ENCODE measurements around the gene GSTA4.
A peak's percentile ranks its signal among the peaks of the same experiment; 100 is the strongest.
"Not testable (repeated sequence)": the region's sequence is repeated elsewhere in the genome, so short reads cannot be mapped to it uniquely, and the experiment has no call there.

GSTA4 gene

DNA sequence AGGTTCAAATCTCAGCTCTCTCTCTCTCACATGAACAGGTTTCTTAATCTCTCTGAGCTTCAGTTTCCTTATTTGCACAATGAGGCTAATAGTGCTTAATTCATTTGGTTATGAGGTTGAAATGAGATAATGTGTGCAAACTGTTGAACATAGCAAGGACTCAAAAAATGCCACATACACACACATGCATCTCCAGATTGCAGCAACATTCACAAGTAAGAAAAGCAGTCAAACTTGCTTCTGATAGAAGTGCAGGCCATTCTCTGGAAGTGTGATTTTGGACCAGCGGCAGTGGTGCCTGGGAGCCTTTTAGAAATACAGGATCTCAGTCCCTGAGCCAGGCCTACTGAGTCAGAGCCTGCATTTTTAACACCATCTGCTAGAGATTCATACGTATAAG is 25.7 kb downstream of the GSTA4 start:
- DNase-seq: no peak

DNA sequence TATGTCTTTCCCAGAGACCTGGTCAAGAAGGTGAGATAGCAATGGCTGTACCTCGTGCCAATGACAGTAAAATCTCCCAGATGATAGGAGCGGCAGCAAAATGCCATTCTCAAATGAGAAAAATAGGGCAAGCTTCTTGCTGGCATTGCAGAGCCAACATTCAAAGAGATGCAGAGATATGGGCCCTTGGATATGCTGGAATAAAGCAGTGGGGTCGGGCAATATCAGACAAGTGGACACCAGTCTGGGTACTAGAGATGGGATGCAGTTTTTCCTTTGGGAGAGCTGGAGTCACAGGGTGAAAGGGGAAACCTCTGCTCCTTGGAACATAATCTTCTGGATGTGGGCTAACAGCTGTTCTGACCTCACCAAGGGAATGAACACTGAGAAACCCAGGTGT is 29.0 kb downstream of the GSTA4 start:
- no peak for DNase-seq

DNA sequence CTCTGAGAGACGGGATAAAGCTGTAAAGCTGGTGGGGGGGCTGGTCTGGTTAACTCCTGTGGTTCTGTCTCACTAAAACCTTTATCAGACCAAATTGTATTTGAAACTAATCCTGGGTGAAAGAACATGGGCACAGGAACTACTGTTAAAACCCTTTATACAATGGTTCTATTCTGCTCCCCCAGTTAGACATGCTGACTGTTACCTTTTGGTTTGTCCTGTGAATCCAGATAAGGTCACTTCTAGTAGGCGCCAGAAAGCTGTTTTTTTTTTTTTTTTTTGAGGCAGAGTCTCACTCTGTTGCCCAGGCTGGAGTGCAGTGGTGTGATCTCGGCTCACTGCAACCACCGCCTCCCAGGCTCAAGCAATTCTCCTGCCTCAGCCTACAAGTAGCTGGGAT is 29.7 kb downstream of the GSTA4 start:
- no peak for DNase-seq

DNA sequence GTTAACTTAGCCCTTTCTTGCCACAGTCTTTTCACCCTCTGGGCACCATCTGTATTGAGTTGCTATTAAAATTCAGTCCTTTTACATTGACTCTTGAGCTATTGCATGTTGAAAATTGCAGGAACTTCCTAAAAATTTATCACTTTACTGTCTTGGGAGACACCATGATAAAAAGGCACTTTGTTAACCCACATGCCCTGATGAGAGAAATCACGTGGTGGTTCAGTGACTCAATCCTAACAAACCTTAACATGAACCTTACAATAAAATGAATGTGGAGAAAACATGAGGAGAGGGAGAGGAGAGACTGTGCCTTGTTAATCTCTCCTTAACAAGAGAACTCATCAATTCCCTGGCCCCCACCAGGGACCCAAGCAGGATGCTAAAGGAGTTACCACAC is 30.8 kb downstream of the GSTA4 start:
- DNase-seq: no peak

- no peak for DNase-seq
These were observed 32.4 kb downstream of the GSTA4 start for GRCh38 chr6:52962701-52963100.

- DNase-seq: not testable (repeated sequence)
These were observed 34.1 kb downstream of the GSTA4 start for GRCh38 chr6:52961022-52961421.

- not testable (repeated sequence) for DNase-seq
These were observed 34.9 kb downstream of the GSTA4 start for GRCh38 chr6:52960211-52960610.

GRCh38 chr6:52958546-52959255 is 36.4 kb downstream of the GSTA4 start:
- no peak for DNase-seq

GRCh38 chr6:52955871-52956270 is 39.2 kb downstream of the GSTA4 start:
- no peak for DNase-seq

- no peak for DNase-seq
These were observed 40.9 kb downstream of the GSTA4 start for GRCh38 chr6:52953911-52954839.

- DNase-seq: no peak
These were observed 48.8 kb downstream of the GSTA4 start for GRCh38 chr6:52946306-52946705.

- DNase-seq: not testable (repeated sequence)
These were observed 52.3 kb downstream of the GSTA4 start for GRCh38 chr6:52942821-52943220.

- no peak for DNase-seq
These were observed 52.9 kb downstream of the GSTA4 start for GRCh38 chr6:52942221-52942620.

GRCh38 chr6:52937908-52938307 is 57.2 kb downstream of the GSTA4 start:
- DNase-seq: no peak

- no peak for DNase-seq
These were observed 61.3 kb downstream of the GSTA4 start for GRCh38 chr6:52933778-52934177.

DNA sequence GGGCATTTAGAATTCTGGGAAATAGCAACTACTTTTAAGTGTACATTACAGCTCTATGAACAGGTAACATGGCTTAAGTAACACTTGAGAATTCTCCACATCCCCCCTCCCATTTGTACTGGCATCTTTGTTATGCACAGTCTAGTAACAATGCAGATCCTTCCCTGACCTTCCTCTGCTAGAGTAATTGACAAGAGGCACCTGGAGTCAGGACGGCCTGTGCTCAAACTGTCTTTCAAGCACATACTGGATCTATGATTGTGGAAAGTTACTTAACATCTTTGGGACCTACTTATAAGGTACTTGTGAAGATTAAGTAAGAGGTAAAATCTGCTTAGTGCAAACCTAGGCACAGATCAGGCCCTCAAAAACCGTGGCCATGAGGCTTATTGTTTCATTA is 63.7 kb downstream of the GSTA4 start:
- no peak for DNase-seq

- DNase-seq: peak; percentile 28
These were observed 65.5 kb downstream of the GSTA4 start for GRCh38 chr6:52929321-52930164.

Data from COR-L47 (cell line).